HFFc6 (cell line): ENCODE measurements around the gene CCT7. TPM values are rescaled to one million over a fixed set of nuclear protein-coding genes. Genes with fewer than 3 reads are reported as not detected.

ENCODE experiments used
- DNase-seq: peaks from one replicate; pipeline ENCODE4 v3.0.0-alpha.2; 2018
- H3K27ac Mint-ChIP-seq: 2 replicates; pipeline ENCODE4 v1.8.0; 2020; ENCODE audit warnings: mild to moderate bottlenecking, mixed read lengths
- H3K27me3 Mint-ChIP-seq: 2 replicates; pipeline ENCODE4 v1.8.0; 2021; ENCODE audit warnings: mild to moderate bottlenecking, moderate library complexity, mixed read lengths; ENCODE audit not compliant: insufficient read depth
- H3K36me3 Mint-ChIP-seq: 2 replicates; pipeline ENCODE4 v1.8.0; 2021; ENCODE audit warnings: low read depth, mixed read lengths
- H3K4me1 Mint-ChIP-seq: 2 replicates; pipeline ENCODE4 v1.8.0; 2020; ENCODE audit warnings: low read depth, mixed read lengths
- H3K4me3 Mint-ChIP-seq: 2 replicates; pipeline ENCODE4 v1.8.0; 2020; ENCODE audit warnings: mild to moderate bottlenecking, moderate library complexity, mixed read lengths
- H3K9me3 Mint-ChIP-seq: 2 replicates; pipeline ENCODE4 v1.8.0; 2020; ENCODE audit warnings: mild to moderate bottlenecking, mixed read lengths
- total RNA-seq, 6 experiments: library from RNA; stranded (reverse); fragmentation: NEBNext Ultra II Directional; extraction: Animal tissue kit (Norgen Biotek cat#: 25700); gene quantifications; 2 replicates in 1 of 6; 3 replicates in 5 of 6; pipeline ENCODE4 v1.2.3, GENCODE V29; 2021
- TF ChIP-seq, protein P1 (sequence below): fragments of 200-600 bp; sonication (generic); IDR thresholded peaks from 2 replicates; pipeline ENCODE4 v1.5.0; 2021; ENCODE audit warnings: antibody characterized with exemption, mild to moderate bottlenecking

The CCT7 gene
- total RNA-seq, 6 experiments from 2014 or later = 350 to 492 (median 406) TPM

DNA sequence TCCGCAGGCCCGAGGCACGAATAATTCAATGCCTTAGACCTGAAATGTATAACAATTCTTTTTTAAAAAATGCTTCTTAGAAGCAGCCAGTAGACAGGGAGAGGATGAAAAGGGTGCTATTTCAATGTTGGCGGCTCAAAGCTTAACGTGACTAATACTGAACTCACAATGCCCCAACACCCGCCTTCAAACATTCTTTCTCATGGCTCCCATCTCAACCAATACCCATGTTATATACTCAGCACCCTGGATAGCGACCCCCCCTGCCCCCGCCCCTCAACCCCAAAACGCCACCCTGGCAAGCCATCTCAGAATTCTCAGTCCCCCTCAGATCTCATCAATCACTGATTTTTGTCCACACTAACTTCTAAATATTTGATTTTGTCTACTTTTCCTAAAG is 45.7 kb downstream of the CCT7 start:
- no peak overlapping the region for H3K4me3 Mint-ChIP-seq

DNA sequence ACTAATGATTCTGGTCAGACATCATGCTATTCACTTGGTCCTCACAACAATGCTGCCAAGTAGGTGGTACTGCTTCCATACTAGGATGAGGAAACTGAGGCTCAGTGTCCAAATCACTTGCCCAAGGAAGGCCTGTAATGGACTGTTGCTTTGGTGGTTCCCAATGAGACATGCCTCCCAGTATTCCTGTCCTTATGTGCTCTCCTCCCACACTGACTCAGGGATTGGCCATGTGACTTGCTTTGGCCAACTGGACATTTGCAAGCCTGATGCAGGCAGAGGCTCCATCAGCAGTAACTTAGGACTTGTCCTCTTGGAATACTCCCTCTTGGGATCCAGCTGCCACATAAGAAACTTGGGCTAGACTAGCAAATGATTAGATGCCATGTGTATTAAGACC is 47.1 kb downstream of the CCT7 start:
- no peak for DNase-seq
- 0 out of 2 replicates have a peak, but pooled peaks cover 4% of the 10 kb centered on the region for H3K36me3 Mint-ChIP-seq
- H3K9me3 Mint-ChIP-seq = no peaks in the 10 kb centered on the region
- H3K4me3 Mint-ChIP-seq = no peak overlapping the region
- no peaks in the 10 kb centered on the region for H3K4me1 Mint-ChIP-seq
- TF ChIP-seq, protein P1, sequence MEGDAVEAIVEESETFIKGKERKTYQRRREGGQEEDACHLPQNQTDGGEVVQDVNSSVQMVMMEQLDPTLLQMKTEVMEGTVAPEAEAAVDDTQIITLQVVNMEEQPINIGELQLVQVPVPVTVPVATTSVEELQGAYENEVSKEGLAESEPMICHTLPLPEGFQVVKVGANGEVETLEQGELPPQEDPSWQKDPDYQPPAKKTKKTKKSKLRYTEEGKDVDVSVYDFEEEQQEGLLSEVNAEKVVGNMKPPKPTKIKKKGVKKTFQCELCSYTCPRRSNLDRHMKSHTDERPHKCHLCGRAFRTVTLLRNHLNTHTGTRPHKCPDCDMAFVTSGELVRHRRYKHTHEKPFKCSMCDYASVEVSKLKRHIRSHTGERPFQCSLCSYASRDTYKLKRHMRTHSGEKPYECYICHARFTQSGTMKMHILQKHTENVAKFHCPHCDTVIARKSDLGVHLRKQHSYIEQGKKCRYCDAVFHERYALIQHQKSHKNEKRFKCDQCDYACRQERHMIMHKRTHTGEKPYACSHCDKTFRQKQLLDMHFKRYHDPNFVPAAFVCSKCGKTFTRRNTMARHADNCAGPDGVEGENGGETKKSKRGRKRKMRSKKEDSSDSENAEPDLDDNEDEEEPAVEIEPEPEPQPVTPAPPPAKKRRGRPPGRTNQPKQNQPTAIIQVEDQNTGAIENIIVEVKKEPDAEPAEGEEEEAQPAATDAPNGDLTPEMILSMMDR = no peak
- no peak overlapping the region for H3K27ac Mint-ChIP-seq
- H3K27me3 Mint-ChIP-seq = peaks cover 30% of the 10 kb centered on the region

More for the DNA sequence above, 45.7 kb downstream of the CCT7 start:
- H3K36me3 Mint-ChIP-seq = 0 out of 2 replicates have a peak, but pooled peaks cover 4% of the 10 kb centered on the region
- TF ChIP-seq, protein P1 = no peak
- H3K4me1 Mint-ChIP-seq = no peaks in the 10 kb centered on the region
- DNase-seq = no peak
- no peaks in the 10 kb centered on the region for H3K9me3 Mint-ChIP-seq
- peaks cover 19% of the 10 kb centered on the region for H3K27me3 Mint-ChIP-seq
- H3K27ac Mint-ChIP-seq = no peak overlapping the region

DNA sequence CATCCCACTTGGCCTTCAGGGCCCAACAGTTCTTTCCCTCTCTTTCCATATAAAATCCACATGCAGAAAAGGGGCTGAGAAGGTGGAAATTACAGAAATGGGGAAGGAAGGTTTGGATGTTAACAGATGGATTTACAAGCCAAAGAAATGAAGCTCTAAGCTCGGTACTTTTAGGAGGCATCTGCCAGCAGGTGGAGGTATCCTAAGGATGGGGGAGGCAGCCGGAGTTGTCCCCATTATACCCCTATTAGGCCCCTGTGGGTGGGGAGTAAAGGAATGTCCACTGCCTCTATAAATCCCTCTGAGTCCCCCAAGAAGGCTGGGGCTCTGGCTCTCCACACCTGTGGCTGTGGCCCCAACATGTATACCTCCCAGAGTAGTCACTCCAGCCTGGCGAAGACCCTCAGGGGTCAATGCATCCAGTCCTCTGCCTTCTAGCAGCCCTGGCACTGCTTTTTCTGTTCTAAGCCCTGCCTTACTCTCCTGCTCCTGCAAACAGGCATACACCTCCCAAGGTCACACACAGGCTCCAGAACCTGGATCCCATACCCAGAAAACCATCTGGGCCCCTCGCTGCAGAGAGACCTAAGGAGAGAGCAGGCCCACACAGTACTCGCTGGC is 48.9 kb downstream of the CCT7 start:
- H3K27ac Mint-ChIP-seq = no peak overlapping the region
- H3K9me3 Mint-ChIP-seq = no peaks in the 10 kb centered on the region
- TF ChIP-seq, protein P1 = no peak
- DNase-seq = no peak
- no peaks in the 10 kb centered on the region for H3K4me1 Mint-ChIP-seq
- peak overlapping the region; percentile 70 for H3K4me3 Mint-ChIP-seq
- H3K36me3 Mint-ChIP-seq = 0 out of 2 replicates have a peak, but pooled peaks cover 4% of the 10 kb centered on the region
- H3K27me3 Mint-ChIP-seq = peaks cover 32% of the 10 kb centered on the region

DNA sequence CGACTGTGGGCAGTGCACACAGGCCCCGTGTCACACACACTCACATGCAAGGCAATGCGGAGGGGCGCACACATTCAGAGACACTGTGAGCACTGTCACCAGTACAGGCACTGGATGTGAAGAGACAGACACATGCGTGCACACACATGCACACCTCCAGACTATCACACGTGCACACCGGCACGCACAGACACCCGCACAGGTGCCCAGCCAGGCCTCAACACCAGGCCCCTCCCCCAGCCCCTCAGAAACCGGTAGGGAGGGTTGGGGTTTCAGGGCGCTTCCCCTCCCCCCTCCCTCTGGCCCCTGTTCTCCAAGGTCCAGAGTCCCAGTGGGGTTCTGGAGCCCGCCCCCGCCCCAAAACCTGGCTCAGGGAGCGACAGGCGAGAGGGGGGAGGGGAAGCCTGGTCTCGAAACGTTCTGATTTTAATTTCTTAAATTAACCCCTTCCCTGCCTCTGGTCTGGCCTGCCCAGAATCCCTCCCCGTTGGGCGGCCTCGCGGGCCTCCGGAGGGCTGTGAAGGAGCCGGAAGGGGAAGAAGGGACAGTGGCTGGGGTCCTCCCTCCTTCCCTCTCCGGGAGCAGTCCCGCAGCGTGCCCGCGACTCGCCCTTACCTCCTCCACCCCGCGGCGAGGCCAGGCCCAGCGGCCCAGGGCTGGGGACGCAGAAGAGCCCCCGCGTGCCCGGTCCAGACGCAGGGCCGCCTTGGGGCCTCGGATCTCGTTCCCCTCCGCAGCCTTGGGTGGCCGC is 49.6 kb downstream of the CCT7 start:
- TF ChIP-seq, protein P1 = no peak
- Mint-ChIP-seq H3K27ac (no peak overlapping the region), H3K36me3 (0 out of 2 replicates have a peak, but pooled peaks cover 4% of the 10 kb centered on the region), H3K4me1 (no peaks in the 10 kb centered on the region), H3K27me3 (peaks cover 33% of the 10 kb centered on the region), H3K4me3 (peak overlapping the region; percentile 70), H3K9me3 (no peaks in the 10 kb centered on the region)
- no peak for DNase-seq

DNA sequence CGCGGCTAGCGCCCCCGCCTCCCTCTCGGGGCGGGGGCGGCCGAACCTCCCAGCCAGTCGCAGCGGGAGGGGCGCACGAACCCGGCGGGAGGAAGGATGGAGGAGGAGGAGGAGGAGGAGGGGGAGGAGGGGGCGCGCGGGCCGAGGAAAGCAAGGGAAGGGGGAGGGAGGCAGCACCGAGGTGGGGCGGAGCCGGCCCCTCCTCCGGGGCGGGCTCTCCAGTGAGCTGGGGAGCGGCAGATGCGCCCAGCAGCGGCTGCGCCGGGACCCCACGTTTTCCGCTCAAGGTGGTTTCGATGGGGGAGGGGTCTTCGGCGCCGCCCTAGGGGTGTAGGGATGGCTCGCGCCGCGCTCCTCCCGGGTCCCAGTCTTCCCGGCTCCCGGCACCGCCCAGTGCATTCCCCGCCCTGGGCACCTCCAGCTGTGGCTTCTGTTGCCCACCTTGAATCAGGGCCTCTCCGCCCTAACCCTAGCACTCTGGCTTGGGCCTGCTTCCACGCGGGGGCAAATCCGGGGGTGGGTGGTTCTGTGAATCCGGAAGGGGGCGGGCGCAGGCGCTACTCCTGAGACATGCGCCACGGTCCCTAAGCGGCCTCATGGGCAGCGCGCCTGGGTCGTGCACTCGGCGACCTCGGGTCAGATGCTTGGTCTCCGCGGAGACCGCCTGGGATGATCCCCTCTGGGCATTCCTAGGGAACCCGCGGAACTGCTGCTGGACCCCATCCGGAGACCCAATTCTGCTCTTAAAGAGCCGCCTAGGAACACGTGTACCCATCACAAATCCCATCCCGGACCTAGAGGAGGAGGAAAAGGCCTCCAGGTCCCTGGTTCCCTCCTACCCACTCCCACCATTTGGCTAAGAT is 50.4 kb downstream of the CCT7 start, which contains the start of gene FBXO41:
Gene FBXO41, minus strand, starts transcription at position 183 of the 863 bp plus-strand sequence. CDS start 14,848 bp downstream, outside the sequence.
- TF ChIP-seq, protein P1 = no peak
- Mint-ChIP-seq H3K4me3 (peak within 1 kb of the TSS; percentile 70), H3K27ac (no peak within 1 kb of the TSS), H3K36me3 (0 out of 2 replicates have a peak, but pooled peaks cover 4% of the 10 kb centered on the region), H3K4me1 (no peaks in the 10 kb centered on the region), H3K27me3 (peaks cover 30% of the 10 kb centered on the region), H3K9me3 (no peaks in the 10 kb centered on the region)
- no peak for DNase-seq
